NCI-H2107 treated with DMSO at 0.1 percent for 48 hours (cell line): ENCODE measurements around the gene CFLAR.
A peak's percentile ranks its signal among the peaks of the same experiment; 100 is the strongest.
"Not testable (repeated sequence)": the region's sequence is repeated elsewhere in the genome, so short reads cannot be mapped to it uniquely, and the experiment has no call there.

Source experiments
- DNase-seq: peaks from one replicate; lab custom pipeline; 2025; ENCODE audit not compliant: unreplicated experiment; lab: John Stamatoyannopoulos, UW

The CFLAR gene

DNA sequence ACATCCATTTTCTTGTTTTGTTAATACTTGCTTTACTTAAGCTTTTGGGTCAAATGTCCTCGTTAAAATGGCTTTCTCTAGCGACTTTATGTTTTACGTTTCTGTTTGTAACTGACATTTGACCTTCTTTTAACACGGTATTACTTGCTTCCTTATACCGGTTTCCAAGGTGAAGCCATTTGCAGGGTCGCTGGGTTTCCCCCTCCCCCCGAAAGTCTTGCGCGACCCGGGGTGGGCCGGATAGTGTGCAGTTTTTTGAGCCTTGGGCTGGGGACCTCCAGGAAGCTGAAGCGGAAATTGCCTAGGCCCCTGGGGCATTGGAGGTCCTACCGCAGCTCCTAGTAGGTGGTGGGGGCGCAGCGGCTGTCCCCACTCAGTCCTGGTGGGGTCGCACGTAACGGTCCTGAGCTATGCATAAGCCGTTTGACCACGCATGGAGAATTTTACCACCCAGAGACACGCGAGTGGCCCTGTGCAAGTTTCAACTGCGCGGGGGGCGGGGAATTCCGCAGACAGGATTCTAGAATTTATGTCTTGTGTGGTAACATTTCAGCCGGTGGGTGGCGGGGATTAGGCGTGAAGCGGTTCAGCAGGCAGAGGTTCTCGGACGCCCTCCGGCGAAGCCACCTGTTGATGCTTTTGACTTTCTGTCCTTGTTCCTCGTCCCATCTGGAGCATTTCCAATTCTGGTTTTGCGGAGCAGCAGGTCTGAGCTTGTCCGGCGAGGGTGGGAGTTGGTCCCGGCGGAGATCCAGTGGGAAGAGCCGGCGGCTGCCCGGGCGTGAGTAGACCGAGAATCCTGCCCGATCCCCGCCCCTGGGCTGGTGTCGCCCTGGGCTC, 2.4 kb downstream of the CFLAR start:
- DNase-seq: peak; percentile 65

DNA sequence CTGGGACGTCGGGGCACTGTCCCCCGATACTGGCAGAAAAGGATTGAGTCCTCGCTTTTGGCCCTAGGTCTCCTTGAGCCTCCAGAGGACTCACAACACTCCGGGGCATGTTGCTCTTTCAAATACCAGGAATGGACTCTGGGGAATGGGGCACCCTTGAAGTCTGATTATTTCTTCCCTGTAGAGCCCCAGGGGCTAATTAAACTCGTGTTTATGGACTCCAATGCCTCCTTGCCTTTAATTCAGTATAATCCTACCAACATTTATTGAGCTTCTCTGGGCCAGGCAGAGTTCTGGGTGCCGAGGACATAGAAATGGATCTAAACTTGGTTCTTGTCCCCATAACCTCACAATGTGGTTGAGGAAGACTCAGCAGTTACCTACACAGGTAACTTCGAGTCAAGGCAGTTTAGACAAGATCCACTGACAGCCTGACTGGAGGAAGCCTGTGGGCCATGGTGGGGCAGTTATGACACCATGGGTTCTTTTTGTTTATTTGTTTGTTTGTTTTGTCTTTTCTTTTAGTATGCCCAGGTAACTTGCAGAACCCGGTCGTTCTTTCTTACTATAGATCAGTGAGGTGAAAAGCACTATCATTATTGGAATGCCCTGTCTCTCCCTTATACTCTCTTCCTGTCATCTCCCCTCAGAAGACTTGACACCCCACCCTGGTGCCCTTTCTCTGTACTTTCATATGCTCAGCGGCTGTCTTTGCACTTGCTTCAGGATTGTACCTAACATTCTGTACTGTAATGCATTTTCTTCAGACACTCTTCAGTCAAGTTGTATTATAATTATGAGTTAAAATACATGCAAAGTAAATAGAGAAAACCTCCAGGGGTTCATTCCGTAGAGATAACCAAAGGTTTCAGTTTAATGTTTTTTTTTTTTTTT, 3.2 kb downstream of the CFLAR start:
- peak; percentile 16 for DNase-seq

DNA sequence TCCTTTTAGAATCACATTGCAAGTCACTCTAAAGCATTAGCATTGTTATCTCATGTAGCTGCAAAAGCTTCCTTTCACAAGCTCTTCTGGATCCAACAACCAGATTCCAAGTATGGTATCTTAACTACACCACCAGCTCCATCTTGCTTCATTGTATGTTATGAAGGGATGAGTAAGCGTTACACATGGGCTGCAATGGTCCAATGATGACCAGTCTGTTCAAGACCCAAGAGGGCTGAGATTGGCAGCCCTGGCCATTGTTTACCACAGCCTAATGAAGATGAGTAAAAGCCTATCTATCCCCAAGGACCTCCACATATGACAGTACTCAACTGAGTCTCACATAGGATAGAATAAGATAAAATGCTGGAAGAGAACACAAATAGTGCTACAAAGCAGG, 6.3 kb downstream of the CFLAR start:
- no peak for DNase-seq

DNA sequence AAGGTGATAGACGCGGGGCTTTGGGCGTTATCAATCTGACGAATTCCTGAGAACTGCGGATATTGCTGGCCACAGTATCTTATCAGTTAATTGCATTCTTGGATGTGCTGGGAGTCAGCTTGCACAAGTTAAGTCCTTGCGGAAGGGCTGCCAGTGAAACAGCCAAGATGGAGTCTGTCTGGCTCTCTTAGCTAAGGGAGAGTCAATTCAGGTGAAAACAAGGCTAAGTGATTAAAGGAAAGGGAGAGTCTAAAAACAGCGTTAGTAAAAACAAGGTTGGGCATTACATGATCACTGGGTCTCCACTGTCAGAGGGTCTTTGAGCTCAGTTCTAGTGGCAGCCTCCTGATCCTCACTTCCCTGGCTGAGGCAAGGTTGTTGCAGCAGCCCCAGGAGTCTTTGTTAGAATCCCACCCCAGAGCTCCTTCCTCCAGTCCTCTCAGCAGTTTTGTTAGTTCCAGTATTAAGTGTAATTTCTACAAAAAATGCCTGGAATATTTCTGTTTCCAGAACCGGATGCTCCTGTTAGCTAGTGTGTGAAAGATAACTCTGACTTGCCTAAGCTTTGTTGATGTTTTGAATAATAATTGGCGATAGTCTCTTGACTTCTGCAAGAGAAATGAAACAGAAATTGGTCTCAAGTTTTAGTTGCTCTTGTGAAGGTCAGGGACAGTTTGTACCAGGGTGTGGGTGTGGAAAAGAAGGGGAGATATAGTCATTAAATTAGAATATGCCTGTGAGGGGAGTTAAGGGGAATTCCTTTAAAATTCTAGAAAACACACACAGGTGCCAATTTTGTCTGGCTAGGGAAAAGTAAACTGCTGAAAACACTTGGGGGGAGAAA, 10.6 kb downstream of the CFLAR start:
- no peak for DNase-seq

DNA sequence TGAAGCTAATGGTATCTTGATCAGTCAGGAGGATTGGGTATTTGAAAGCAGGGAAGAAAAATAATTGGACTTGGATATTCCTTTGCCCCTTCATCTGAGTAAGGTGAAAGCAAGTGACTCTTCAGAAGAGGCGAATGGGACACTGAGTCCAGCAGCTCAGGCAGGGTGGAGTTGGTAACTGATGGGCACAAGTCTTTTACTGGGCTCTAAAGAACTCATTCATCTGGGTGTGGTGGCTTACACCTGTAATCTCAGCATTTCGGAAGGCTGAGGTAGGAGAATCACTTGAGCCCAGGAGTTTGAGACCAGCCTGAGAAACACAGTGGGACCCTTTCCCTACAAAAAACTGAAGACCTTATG, 11.2 kb downstream of the CFLAR start:
- no peak for DNase-seq

DNA sequence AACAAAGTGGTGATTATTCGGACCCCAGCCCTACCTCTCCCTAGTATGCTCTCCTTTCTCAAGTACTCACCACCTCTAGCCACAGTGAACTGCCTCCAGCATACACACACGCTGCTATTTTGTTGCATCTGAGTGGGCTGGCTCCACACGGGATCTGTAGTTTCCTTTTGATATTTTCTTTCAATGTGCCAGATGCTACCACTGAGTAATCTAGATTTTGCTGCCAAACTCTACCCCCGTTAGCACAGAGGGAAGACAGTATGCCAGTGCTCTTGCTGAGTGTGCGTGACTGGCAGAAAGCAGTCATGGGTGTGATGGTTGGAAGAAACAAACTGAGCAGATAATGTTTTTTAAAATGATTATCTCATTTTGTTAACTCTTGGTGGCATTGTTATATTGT, 11.6 kb downstream of the CFLAR start:
- DNase-seq: no peak

DNA sequence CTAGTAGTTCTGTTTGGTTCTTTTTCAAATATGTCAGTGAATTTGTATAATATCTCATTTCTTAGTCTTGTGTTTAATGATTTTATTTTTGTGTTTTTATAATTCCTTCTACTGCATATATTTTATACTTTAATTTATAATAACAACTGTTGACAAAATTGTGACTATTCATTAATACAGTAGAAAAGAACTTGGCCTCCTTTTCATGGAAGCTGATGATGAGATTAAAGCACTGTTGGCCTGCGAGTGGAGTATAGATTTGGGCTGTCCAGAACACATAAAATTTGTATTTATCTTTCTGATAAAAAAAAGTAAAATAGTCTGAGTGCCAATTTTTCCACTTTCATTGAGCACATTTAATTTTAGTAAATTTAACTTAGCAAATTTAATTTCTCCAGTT, 12.1 kb downstream of the CFLAR start:
- no peak for DNase-seq

DNA sequence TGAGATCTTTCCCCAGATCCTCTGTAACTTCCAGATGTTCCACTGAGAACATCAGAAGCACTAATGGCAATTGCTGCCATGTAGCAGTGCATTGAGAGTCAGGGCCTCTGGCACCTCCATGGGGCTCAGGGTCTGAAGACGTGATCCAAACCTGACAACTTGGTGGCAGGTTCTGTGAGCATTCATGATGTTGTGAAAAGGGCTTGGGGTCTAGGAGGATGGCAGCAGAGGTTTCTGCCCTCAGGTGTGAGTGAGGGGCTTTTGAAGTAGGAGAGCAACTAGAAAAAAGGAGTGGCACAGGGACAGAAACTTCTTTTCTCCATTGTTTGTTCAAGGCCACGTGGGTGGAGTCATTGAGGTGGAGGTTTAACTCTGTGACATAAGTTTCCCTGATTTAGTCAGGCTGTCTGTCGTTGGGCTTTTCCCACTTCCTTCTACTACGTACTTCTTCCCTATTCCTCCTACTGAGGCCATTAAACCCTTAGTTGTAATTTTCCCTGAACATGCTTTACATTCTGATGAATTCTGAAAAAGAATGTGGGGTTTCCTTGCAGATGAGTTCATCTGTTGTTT, 13.1 kb downstream of the CFLAR start:
- no peak for DNase-seq

DNA sequence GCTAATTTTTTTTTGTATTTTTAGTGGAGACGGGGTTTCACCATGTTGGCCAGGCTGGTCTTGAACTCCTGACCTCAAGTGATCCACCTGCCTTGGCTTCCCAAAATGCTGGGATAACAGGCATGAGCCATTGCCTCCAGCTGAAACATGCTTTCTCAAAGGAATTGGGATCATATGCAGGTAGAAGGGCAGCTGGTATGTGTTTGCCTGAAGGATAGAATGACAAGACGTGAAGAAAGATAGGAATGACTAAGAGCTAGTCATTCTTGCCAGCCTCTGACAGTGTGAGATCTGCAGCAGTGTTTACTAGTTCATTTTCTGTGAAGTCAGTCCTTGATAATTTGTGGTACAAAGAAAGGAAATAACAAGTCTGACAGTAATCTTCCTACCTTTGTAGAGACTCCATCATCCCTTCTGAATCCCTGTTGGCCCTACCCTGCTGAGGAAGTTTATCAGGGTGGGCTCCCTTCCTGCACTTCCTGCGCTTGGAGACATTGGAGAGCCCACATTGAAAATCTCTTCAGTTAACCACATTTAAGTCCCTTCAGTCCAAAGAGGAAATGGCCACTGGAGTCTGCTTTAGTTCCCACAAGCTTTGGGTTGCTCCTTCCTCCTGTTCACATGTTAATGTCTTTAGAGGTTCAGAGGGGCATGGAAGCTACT, 14.7 kb downstream of the CFLAR start:
- DNase-seq: no peak

DNA sequence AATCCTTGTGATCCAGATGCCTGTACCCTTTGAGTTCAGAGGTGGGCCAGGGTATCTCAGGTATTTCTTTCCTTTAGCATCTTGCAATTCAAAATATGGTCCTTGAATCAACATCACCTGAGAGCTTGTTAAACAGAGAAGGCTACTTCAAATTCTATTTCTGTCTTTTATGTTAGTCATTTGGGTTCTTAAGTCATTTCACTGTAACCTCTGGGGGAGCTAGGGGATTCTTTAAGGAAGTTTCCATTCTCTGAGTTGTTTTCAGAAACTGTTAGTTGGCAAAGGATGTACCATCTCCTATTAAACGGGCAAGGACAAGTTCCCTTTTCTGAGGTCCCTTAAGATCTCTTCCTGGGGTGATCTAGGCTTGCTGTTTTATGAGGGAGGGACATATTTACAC, 16.6 kb downstream of the CFLAR start:
- no peak for DNase-seq

DNA sequence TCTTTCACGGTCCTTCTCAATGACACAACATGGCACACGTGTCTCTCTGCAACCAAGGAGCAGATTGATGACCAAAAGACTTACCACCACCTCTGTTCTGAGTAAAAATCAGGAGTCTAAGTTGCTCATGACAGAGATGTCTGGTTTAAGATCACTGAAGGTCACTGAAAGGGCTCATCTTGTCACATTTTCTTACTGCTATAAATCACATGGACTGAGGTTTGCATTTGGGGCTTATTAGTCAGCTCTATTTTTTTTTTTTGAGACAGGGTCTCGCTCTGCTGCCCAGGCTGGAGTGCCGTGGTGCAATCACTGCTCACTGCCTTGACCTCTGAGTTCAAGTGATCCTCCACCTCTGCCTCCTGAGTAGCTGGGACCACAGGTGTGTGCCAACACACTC, 19.4 kb downstream of the CFLAR start:
- no peak for DNase-seq

DNA sequence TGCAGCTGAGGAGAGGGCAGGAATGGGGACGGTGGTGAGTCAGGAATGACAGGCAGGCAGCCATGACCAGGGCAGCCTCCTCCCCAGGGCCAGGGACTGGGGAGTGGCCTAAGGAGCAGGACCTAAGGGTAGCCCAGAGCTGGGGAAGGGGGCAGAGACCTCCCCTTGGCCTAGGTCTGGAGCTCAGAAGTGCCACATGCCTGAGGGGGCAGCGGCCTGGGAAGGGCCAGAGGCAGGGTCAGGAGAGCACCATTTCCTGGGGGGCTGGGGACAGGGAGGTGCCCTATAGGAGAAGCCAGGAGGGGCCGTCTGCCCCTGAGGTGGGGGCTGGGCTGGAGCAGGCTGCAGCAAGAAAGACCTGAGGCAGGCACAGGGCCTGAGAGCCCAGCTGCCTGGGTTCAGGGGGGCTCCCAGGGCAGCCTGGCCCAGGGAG, 20.9 kb downstream of the CFLAR start:
- DNase-seq: no peak

DNA sequence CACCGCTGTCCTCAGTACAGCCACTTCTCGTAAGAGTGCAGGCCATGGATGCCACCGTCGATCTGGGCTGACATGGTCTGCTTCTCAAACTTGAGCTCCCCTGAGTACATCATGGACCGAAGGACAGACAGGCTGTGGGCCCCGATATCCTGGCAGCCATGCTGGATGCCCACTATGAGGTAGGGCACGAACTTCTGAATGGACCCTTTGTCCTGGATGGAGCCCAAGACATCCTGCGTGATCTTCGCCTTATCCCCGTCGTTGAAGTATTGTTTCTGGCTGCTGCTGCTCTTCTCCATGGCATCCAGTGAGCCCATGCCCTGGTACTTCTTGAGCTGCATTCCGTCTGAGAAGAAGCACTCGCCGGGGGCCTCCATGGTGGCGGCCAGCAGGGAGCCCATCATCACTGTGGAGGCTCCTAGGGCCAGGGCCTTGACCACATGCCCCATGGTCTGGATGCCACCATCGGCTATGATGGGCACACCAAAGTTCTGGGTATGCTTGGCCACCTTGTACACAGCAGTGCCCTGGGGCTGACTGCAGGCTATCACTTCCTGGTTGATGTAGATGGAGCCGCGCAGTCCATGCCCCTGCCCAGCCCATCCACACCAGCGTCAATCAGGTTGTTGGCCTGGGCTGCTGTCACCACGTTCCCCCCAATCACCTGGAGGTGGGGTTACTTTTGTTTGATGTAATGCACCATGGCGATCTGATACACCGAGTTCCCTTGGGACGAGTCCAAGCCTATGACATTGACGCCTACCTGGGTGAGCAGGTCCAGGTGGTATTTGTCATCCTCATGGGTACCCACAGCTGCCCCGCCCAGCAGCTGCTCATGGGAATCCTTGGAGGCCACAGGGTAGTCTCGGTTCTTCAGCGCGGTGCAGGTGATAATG, 21.8 kb downstream of the CFLAR start:
- no peak for DNase-seq

DNA sequence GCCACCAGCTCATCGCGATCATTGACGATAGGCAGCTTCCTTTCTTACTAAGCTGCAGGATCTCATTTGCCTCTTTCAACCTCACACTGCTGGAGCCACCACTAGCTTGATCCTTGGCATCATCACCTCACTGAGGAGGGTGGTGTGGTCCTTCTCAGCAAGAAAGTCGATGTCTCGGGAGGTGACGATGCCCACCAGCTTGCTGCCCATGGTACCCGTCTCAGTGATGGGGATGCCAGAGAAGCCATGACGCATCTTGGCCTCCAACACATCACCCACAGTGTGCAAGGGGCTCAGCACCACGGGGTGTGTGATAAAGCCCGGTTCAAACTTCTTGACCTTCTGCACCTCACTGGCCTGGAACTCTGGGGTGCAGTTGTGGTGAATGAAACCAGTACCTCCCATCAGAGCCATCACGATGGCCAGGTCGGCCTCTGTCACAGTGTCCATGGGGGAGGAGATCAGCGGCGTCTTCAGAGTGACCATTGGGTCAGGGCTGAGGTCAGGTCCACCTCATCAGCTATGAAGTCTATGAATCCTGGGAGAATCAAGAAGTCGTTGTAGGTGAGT, 22.5 kb downstream of the CFLAR start:
- no peak for DNase-seq

DNA sequence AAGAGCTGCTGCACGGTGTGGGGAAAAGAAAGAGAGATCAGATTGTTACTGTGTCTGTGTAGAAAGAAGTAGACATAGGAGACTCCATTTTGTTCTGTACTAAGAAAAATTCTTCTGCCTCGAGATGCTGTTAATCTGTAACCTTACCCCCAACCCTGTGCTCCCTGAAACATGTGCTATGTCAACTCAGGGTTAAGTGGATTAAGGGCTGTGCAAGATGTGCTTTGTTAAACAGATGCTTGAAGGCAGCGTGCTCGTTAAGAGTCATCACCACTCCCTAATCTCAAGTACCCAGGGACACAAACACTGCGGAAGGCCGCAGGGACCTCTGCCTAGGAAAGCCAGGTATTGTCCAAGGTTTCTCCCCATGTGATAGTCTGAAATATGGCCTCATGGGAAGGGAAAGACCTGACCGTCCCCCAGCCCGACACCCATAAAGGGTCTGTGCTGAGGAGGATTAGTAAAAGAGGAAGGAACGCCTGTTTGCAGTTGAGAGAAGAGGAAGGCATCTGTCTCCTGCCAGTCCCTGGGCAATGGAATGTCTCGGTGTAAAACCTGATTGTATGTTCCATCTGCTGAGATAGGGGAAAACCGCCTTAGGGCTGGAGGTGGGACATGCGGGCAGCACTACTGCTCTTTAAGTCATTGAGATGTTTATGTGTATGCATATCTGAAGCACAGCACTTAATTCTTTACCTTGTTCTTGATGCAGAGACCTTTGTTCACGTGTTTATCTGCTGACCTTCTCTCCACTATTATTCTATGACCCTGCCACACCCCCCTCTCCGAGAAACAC, 23.2 kb downstream of the CFLAR start:
- not testable (repeated sequence) for DNase-seq

DNA sequence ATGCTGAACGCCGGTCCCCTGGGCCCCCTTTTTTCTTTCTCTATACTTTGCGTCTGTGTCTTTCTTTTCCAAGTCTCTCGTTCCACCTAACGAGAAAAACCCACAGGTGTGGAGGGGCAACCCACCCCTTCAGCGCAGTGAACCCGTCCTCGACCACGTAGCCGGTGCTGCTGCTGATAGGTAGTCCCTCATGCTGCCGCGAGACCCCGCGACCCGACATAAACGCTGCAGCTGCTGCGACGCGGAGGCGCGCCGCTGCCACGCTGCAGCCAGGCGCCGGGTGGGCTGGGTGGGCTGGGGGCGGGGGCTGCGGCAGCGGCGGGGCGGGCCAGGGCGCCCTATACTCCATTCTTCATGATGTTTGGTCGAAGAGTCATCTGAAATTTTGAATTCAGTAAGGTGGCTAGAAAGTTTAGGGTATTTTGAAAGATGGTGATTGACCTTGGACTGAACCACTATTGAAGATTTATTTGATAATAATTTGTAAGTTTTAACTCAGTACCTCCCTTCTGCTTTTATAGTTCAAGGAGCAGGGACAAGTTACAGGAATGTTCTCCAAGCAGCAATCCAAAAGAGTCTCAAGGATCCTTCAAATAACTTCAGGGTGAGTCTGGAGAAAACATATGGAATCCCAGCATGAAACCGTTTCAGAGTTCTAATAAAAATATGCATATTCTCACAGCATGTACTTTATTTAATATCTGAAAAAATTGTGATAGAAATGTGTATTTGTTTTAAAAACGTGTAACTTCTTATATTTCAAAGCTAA, 24.1 kb downstream of the CFLAR start:
- DNase-seq: no peak
